Right atrium auricular region (tissue), 2 donors: Measurements from ENCODE around the gene TFDP1. TPM values are rescaled to one million over a fixed set of nuclear protein-coding genes. Genes with fewer than 3 reads are reported as not detected.

Experiments
- DNase-seq: peaks from one replicate; pipeline ENCODE4 v3.0.0-alpha.2; 2019; ENCODE audit warnings: low spot score
- H3K27ac ChIP-seq, 2 donors: fragments of 200-600 bp; sonication (generic); 1 replicate in 1 of 2; 2 replicates in 1 of 2; pipeline ENCODE4 v1.5.1; 2016 to 2019
- H3K27me3 ChIP-seq, 2 donors: fragments of 200-600 bp; sonication (generic); one replicate each; pipeline versions ENCODE4 v1.5.1 to v1.6.0; 2017 to 2019
- H3K36me3 ChIP-seq: fragments of 200-600 bp; sonication (generic); one replicate; pipeline ENCODE4 v1.5.1; 2016
- H3K4me1 ChIP-seq, 2 donors: fragments of 200-600 bp; sonication (generic); one replicate each; pipeline versions ENCODE4 v1.5.1 to v1.6.0; 2017 to 2019
- H3K4me3 ChIP-seq, 2 donors: fragments of 200-600 bp; sonication (generic); 1 replicate in 1 of 2; 2 replicates in 1 of 2; pipeline ENCODE4 v1.5.1; 2017 to 2019; ENCODE audit warnings: mild to moderate bottlenecking in 1 of 2, moderate library complexity in 1 of 2
- H3K9me3 ChIP-seq, 2 donors: fragments of 200-600 bp; sonication (generic); one replicate each; pipeline ENCODE4 v1.5.1; 2019
- total RNA-seq, 2 donors: library from RNA; depleted of rRNA; stranded (reverse); fragments of >200 nt; gene quantifications; one replicate each; pipeline ENCODE4 v1.1.0, GENCODE V29; 2016
- TF ChIP-seq, protein P1 (sequence below), 2 donors: fragments of 200-600 bp; sonication (generic); IDR thresholded peaks; one replicate each; pipeline ENCODE4 v1.5.1; 2019; ENCODE audit warnings: antibody characterized with exemption in 2 of 2

The TFDP1 gene
- total RNA-seq, 2 donors from 2014 or later, result 34.4 to 40.4 TPM

DNA sequence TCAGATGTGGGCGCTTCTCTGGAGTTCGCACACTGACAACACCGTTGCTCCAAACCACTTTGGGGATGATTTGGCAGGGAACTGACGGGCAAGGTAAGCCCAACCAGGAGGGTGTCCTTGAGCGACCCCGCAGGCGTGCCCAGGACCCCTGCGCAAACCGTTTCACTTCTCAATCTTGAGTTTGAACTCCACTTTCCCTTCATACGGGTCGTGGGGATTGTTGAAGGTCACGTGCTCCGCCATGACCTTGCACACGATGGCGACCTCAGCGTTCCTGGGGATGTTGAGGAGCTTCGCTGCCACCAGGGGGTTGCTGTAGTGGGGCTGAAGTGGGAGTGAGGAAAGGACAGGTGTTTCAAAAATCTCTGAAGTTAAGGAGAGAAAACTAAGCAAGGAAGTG, 64.7 kb downstream of the TFDP1 start:
- Histone ChIP-seq H3K4me1 (peaks cover 0 to 13% of the 10 kb centered on the region in 2 donors), H3K4me3 (no peak overlapping the region), H3K36me3 (no peaks in the 10 kb centered on the region), H3K27ac (no peak overlapping the region), H3K9me3 (no peaks in the 10 kb centered on the region), H3K27me3 (no peaks in the 10 kb centered on the region)
- no peak for DNase-seq
- TF ChIP-seq, protein P1, sequence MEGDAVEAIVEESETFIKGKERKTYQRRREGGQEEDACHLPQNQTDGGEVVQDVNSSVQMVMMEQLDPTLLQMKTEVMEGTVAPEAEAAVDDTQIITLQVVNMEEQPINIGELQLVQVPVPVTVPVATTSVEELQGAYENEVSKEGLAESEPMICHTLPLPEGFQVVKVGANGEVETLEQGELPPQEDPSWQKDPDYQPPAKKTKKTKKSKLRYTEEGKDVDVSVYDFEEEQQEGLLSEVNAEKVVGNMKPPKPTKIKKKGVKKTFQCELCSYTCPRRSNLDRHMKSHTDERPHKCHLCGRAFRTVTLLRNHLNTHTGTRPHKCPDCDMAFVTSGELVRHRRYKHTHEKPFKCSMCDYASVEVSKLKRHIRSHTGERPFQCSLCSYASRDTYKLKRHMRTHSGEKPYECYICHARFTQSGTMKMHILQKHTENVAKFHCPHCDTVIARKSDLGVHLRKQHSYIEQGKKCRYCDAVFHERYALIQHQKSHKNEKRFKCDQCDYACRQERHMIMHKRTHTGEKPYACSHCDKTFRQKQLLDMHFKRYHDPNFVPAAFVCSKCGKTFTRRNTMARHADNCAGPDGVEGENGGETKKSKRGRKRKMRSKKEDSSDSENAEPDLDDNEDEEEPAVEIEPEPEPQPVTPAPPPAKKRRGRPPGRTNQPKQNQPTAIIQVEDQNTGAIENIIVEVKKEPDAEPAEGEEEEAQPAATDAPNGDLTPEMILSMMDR (IDR thresholded peaks at IDR 0.05), result no peak

GRCh38 chr13:113650275-113650674, 65.7 kb downstream of the TFDP1 start:
- Histone ChIP-seq H3K9me3 (no peaks in the 10 kb centered on the region), H3K27me3 (no peaks in the 10 kb centered on the region), H3K27ac (no peak overlapping the region), H3K4me3 (no peak overlapping the region), H3K4me1 (peaks cover 0 to 13% of the 10 kb centered on the region in 2 donors), H3K36me3 (no peaks in the 10 kb centered on the region)
- TF ChIP-seq, protein P1 (IDR thresholded peaks at IDR 0.05), result no peak
- no peak for DNase-seq

GRCh38 chr13:113650731-113651148, 66.2 kb downstream of the TFDP1 start:
- Histone ChIP-seq H3K27me3 (no peaks in the 10 kb centered on the region), H3K4me1 (peaks cover 0 to 13% of the 10 kb centered on the region in 2 donors), H3K27ac (no peak overlapping the region), H3K9me3 (no peaks in the 10 kb centered on the region), H3K36me3 (no peaks in the 10 kb centered on the region), H3K4me3 (no peak overlapping the region)
- TF ChIP-seq, protein P1 (IDR thresholded peaks at IDR 0.05), result no peak
- DNase-seq, result no peak

- Histone ChIP-seq H3K4me1 (peaks cover 0 to 12% of the 10 kb centered on the region in 2 donors), H3K27ac (no peak overlapping the region), H3K27me3 (no peaks in the 10 kb centered on the region), H3K9me3 (no peaks in the 10 kb centered on the region), H3K36me3 (no peaks in the 10 kb centered on the region), H3K4me3 (no peak overlapping the region)
- TF ChIP-seq, protein P1 (IDR thresholded peaks at IDR 0.05), result no peak
- no peak for DNase-seq
These were observed 67.2 kb downstream of the TFDP1 start for GRCh38 chr13:113651511-113652403.

GRCh38 chr13:113652404-113653263, 68.1 kb downstream of the TFDP1 start:
- Histone ChIP-seq H3K27me3 (no peaks in the 10 kb centered on the region), H3K27ac (no peak overlapping the region), H3K36me3 (no peaks in the 10 kb centered on the region), H3K4me1 (peaks cover 0 to 4% of the 10 kb centered on the region in 2 donors), H3K4me3 (no peak overlapping the region), H3K9me3 (no peaks in the 10 kb centered on the region)
- TF ChIP-seq, protein P1 (IDR thresholded peaks at IDR 0.05), result no peak
- no peak for DNase-seq
